ENCODE data around the gene EPB41L4A.

Gene EPB41L4A

DNA sequence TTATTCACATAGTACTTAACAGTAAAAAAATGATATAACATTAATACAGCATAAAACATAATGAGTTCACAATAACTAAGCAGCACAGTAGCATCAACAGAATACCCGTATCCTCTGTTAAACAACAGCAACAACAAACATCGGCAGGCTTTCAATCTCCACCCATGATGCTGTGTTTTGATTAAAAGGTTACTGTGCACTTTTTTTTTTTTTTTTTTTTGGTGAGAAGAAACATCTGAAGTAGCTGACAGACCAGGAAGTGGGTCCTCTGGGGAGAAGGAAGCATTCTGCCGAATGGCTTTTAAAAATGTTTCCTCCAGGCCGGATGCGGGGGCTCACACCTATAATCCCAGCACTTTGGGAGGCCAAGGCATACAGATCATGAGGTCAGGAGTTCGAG lies 282.3 kb downstream of the EPB41L4A start:
- no peak for DNase-seq
- in situ Hi-C loops (cut with HindIII; ENCODE audit: low pct_ligation_motif_present, low sequenced_read_pairs): no loop called here
- TF ChIP-seq, protein P1, sequence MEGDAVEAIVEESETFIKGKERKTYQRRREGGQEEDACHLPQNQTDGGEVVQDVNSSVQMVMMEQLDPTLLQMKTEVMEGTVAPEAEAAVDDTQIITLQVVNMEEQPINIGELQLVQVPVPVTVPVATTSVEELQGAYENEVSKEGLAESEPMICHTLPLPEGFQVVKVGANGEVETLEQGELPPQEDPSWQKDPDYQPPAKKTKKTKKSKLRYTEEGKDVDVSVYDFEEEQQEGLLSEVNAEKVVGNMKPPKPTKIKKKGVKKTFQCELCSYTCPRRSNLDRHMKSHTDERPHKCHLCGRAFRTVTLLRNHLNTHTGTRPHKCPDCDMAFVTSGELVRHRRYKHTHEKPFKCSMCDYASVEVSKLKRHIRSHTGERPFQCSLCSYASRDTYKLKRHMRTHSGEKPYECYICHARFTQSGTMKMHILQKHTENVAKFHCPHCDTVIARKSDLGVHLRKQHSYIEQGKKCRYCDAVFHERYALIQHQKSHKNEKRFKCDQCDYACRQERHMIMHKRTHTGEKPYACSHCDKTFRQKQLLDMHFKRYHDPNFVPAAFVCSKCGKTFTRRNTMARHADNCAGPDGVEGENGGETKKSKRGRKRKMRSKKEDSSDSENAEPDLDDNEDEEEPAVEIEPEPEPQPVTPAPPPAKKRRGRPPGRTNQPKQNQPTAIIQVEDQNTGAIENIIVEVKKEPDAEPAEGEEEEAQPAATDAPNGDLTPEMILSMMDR (IDR thresholded peaks at IDR 0.05; ENCODE audit: low read depth, low read length, missing control alignments): no peak
- H3K36me3 ChIP-seq (replicated peaks): no peaks in the 10 kb centered on the region
- H3K27me3 ChIP-seq (replicated peaks): no peaks in the 10 kb centered on the region
- no peak overlapping the region for H3K4me3 ChIP-seq (ENCODE audit: low read depth, low read length)
- H3K27ac ChIP-seq: no peak overlapping the region

DNA sequence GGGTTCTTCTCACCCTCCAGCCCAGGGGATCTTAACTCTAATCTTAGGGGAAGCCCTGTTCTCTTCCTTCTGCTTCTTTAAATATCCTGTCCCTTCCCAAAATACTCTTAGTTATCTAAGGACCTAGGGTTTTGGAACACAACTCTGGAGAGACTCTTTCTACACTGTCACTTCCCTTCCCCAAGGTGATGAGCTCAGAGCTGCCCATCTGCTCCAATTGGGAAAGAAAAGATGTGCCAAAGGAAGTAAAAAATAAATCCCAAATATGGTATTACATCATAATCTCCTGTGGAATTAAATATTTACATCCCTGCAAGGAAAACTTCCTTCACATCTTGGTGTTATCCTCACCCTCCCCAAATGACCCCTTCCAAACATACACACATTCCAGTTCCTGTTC lies 291.2 kb downstream of the EPB41L4A start:
- Histone ChIP-seq H3K27me3 (replicated peaks) (no peaks in the 10 kb centered on the region), H3K36me3 (replicated peaks) (no peaks in the 10 kb centered on the region), H3K4me3 (ENCODE audit: low read depth, low read length) (no peak overlapping the region), H3K27ac (no peak overlapping the region)
- TF ChIP-seq, protein P1 (IDR thresholded peaks at IDR 0.05; ENCODE audit: low read depth, low read length, missing control alignments): no peak
- DNase-seq: no peak
- in situ Hi-C loops (cut with HindIII; ENCODE audit: low pct_ligation_motif_present, low sequenced_read_pairs): no loop called here

DNA sequence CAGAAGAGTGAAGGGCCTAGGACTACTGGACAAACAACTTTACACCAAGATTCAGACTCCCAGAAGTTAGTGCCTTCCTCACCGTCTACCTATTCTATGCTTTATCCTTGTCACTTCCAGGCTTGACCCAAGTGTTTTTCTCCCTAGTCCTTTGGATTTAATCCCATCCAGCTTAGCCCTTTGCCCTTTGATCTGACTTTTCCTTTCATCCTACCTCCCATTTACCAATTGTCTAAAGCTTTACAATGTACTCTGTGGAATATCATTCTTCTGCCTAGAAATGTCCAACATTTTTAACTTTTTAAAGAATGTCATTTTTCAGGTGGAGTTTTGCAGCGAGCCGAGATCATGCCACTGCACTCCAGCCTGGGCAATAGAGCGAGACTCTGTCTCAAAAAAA lies 292.1 kb downstream of the EPB41L4A start:
- H3K4me3 ChIP-seq (ENCODE audit: low read depth, low read length): no peak overlapping the region
- TF ChIP-seq, protein P1 (IDR thresholded peaks at IDR 0.05; ENCODE audit: low read depth, low read length, missing control alignments): no peak
- in situ Hi-C loops (cut with HindIII; ENCODE audit: low pct_ligation_motif_present, low sequenced_read_pairs): no loop called here
- no peaks in the 10 kb centered on the region for H3K27me3 ChIP-seq (replicated peaks)
- H3K27ac ChIP-seq: no peak overlapping the region
- no peaks in the 10 kb centered on the region for H3K36me3 ChIP-seq (replicated peaks)
- DNase-seq: no peak

DNA sequence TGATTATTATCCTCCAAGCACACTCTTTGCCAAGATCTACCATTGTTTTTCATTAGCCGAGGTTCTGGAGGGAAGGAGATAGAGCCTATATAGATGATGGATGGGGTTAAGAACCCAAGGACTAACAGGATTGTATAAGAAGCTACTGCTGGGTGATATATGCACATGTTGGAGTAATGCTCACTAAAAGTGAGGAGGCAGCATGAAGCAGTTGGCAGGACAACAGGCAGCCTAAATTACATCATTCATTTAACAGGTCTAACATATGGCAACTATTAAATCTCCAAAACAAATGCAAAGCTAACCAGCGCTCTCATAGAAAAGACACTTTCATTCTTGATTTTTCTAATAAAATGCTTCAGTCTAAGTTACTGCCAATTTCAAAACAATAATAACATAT lies 293.2 kb downstream of the EPB41L4A start:
- no peak overlapping the region for H3K4me3 ChIP-seq (ENCODE audit: low read depth, low read length)
- H3K27me3 ChIP-seq (replicated peaks): no peaks in the 10 kb centered on the region
- no peaks in the 10 kb centered on the region for H3K36me3 ChIP-seq (replicated peaks)
- TF ChIP-seq, protein P1 (IDR thresholded peaks at IDR 0.05; ENCODE audit: low read depth, low read length, missing control alignments): no peak
- H3K27ac ChIP-seq: no peak overlapping the region
- DNase-seq: no peak
- in situ Hi-C loops (cut with HindIII; ENCODE audit: low pct_ligation_motif_present, low sequenced_read_pairs): no loop called here

DNA sequence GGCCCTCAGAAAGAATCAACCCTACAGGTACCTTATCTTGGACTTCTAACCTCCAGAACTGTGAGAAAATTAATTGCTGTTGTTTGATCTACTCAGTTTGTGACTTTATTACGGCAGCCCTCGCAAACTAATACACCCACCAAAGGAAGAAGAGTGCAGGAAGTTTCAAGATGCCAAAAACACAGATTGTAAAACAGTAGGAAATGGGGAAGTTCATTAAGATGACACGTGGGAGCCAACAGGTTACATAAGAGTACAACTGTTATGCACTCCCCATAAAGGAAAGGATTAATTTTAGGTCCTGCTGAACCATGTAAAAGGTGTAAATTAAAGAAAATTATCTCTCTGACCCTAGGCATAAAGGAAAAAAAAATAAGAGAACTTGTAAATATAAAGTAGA lies 294.3 kb downstream of the EPB41L4A start:
- no peak for DNase-seq
- Histone ChIP-seq H3K36me3 (replicated peaks) (no peaks in the 10 kb centered on the region), H3K27ac (no peak overlapping the region), H3K4me3 (ENCODE audit: low read depth, low read length) (no peak overlapping the region), H3K27me3 (replicated peaks) (no peaks in the 10 kb centered on the region)
- TF ChIP-seq, protein P1 (IDR thresholded peaks at IDR 0.05; ENCODE audit: low read depth, low read length, missing control alignments): no peak
- in situ Hi-C loops (cut with HindIII; ENCODE audit: low pct_ligation_motif_present, low sequenced_read_pairs): no loop called here

DNA sequence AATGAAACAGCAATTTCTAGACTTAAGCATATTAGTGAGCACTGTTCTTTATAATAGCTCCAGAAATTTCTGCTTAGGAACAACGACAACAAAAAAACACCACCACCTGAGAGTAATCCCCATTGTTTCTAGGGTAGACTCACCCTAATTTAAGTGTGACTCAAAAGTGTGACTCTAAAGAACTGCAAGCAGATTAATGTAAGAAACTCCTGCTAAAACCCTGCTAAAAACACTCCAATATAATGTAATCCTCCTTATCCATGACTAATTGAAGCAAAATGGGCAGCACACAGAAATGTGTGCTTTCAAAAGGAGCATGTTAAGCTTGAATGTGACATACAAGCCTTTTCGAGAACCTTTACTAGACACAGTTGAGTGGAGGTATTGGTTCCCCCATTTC lies 296.0 kb downstream of the EPB41L4A start:
- DNase-seq: no peak
- no peaks in the 10 kb centered on the region for H3K36me3 ChIP-seq (replicated peaks)
- no peak overlapping the region for H3K4me3 ChIP-seq (ENCODE audit: low read depth, low read length)
- TF ChIP-seq, protein P1 (IDR thresholded peaks at IDR 0.05; ENCODE audit: low read depth, low read length, missing control alignments): no peak
- H3K27ac ChIP-seq: no peak overlapping the region
- in situ Hi-C loops (cut with HindIII; ENCODE audit: low pct_ligation_motif_present, low sequenced_read_pairs): no loop called here
- H3K27me3 ChIP-seq (replicated peaks): no peaks in the 10 kb centered on the region

Data from brain microvascular endothelial cell (primary cell).